ENCODE data around the gene C5orf52. TPM values are rescaled to one million over a fixed set of nuclear protein-coding genes. Genes with fewer than 3 reads are reported as not detected.

Gene C5orf52
- polyA plus RNA-seq, 4 donors = 0.22 to 1.2 TPM; not detected in 2

DNA sequence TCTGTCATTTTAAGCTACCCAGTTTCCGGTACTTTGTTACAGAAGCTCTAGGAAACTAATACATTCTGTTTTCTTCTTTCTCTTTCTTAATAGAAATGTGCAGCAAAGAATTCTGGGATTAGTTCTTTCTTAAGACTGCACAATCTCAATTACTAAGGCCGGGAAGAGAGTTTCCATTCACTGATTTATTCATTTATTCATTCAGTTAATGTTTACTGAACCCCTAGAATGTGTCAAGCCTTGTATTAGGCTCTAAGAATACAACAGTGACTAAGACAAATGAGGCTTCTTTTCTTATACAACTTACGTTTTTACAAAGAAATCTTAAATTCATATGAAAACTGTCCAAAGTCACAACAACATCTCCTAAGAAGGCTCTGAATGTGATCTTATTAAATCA lies 32.4 kb downstream of the C5orf52 start:
- Histone ChIP-seq H3K4me1 (ENCODE audit: control insufficient read depth in 3 of 3, insufficient read depth in 2 of 3, low read depth in 1 of 3, low read length in 2 of 3) (no peaks in the 10 kb centered on the region), H3K36me3 (ENCODE audit: control insufficient read depth in 3 of 3, insufficient read depth in 2 of 3, low read depth in 1 of 3, low read length in 3 of 3) (no peaks in the 10 kb centered on the region), H3K9me3 (ENCODE audit: control insufficient read depth in 2 of 2, insufficient read depth in 1 of 2, low read depth in 1 of 2, low read length in 1 of 2) (peaks cover 0 to 20% of the 10 kb centered on the region in 2 donors), H3K27ac (ENCODE audit: low read depth in 1 of 3, low read length in 2 of 3) (no peak overlapping the region), H3K4me3 (ENCODE audit: low read depth in 1 of 3, low read length in 3 of 3) (no peak overlapping the region), H3K27me3 (ENCODE audit: control insufficient read depth in 3 of 3, insufficient read depth in 3 of 3, low read length in 3 of 3) (no peaks in the 10 kb centered on the region)
- WGBS, 3 donors = 77 to 91% (median 83%) methylated on average over 3 of the region's 3 CpGs
- DNase-seq (no peak), FAIRE-seq (no peak)

DNA sequence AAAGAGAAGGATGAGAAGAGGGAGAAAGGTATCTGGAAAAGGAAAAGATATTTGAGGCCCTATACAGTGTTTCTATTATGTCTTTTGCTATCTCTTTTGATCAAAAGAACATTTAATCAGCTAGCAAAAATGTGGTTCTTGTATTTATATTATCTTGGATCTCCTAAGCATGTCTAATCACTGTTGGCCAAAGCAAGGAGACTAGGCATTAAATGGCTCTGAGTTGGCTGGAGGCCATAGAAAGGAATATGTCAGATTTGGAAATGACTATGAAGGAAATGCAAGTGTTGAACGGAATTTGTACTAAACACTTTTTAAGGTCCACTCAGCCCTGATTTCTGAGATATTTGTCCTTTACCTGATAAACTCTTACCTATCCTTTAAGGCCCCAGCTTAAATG lies 37.5 kb downstream of the C5orf52 start:
- H3K9me3 ChIP-seq (ENCODE audit: control insufficient read depth in 2 of 2, insufficient read depth in 1 of 2, low read depth in 1 of 2, low read length in 1 of 2) = no peaks in the 10 kb centered on the region
- FAIRE-seq (no peak), DNase-seq (no peak)
- no peaks in the 10 kb centered on the region for H3K4me1 ChIP-seq (ENCODE audit: control insufficient read depth in 3 of 3, insufficient read depth in 2 of 3, low read depth in 1 of 3, low read length in 2 of 3)
- no peaks in the 10 kb centered on the region for H3K36me3 ChIP-seq (ENCODE audit: control insufficient read depth in 3 of 3, insufficient read depth in 2 of 3, low read depth in 1 of 3, low read length in 3 of 3)
- WGBS, 3 donors = 65 to 75% (median 72%) methylated on average over 1 of the region's 1 CpG
- no peak overlapping the region for H3K4me3 ChIP-seq (ENCODE audit: low read depth in 1 of 3, low read length in 3 of 3)
- H3K27ac ChIP-seq (ENCODE audit: low read depth in 1 of 3, low read length in 2 of 3) = no peak overlapping the region
- H3K27me3 ChIP-seq (ENCODE audit: control insufficient read depth in 3 of 3, insufficient read depth in 3 of 3, low read length in 3 of 3) = no peaks in the 10 kb centered on the region

DNA sequence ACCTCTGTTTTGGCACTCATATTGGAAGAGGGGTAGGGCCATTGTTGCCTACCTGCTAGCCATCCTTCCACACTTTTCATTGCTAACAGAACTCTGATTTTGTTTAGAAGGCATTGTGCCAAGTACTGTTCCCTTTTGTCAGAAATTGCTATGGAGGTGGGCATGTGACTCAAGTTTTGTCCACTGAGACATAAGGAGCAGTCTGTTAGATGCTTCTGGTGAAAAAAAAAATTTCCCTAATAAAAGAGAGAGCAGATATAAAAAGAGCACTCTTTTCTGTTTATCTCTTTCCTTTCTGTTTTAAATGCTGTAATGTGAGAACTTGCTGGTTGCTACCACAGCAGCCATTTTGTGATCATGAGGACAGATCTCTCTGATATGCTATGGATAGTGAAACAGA lies 38.0 kb downstream of the C5orf52 start:
- Histone ChIP-seq H3K36me3 (ENCODE audit: control insufficient read depth in 3 of 3, insufficient read depth in 2 of 3, low read depth in 1 of 3, low read length in 3 of 3) (no peaks in the 10 kb centered on the region), H3K27me3 (ENCODE audit: control insufficient read depth in 3 of 3, insufficient read depth in 3 of 3, low read length in 3 of 3) (no peaks in the 10 kb centered on the region), H3K4me3 (ENCODE audit: low read depth in 1 of 3, low read length in 3 of 3) (no peak overlapping the region), H3K4me1 (ENCODE audit: control insufficient read depth in 3 of 3, insufficient read depth in 2 of 3, low read depth in 1 of 3, low read length in 2 of 3) (no peaks in the 10 kb centered on the region), H3K27ac (ENCODE audit: low read depth in 1 of 3, low read length in 2 of 3) (no peak overlapping the region), H3K9me3 (ENCODE audit: control insufficient read depth in 2 of 2, insufficient read depth in 1 of 2, low read depth in 1 of 2, low read length in 1 of 2) (no peaks in the 10 kb centered on the region)
- FAIRE-seq (no peak), DNase-seq (no peak)

DNA sequence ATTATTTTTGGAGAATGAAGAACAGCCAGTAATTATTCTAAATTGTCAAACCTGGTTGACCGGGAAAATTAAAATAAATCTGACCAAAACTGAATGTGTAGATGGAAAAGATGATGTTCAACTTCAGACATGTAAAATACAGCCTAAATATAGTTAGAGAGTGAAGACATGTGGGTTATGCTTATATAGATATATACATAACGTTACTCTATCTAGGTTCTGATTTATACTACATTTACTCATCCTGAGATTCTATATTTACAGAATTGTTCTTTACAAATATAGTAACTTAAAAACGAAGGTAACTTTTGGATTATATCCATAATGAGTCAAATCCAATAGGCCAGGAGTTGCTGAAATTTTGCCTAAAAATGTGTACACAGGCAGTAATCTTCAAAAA lies 39.1 kb downstream of the C5orf52 start:
- FAIRE-seq = no peak
- Histone ChIP-seq H3K27me3 (ENCODE audit: control insufficient read depth in 3 of 3, insufficient read depth in 3 of 3, low read length in 3 of 3) (no peaks in the 10 kb centered on the region), H3K27ac (ENCODE audit: low read depth in 1 of 3, low read length in 2 of 3) (no peak overlapping the region), H3K4me1 (ENCODE audit: control insufficient read depth in 3 of 3, insufficient read depth in 2 of 3, low read depth in 1 of 3, low read length in 2 of 3) (no peaks in the 10 kb centered on the region), H3K36me3 (ENCODE audit: control insufficient read depth in 3 of 3, insufficient read depth in 2 of 3, low read depth in 1 of 3, low read length in 3 of 3) (no peaks in the 10 kb centered on the region), H3K9me3 (ENCODE audit: control insufficient read depth in 2 of 2, insufficient read depth in 1 of 2, low read depth in 1 of 2, low read length in 1 of 2) (no peaks in the 10 kb centered on the region), H3K4me3 (ENCODE audit: low read depth in 1 of 3, low read length in 3 of 3) (no peak overlapping the region)
- DNase-seq = no peak
- 72 to 83% (median 74%) methylated on average over 3 of the region's 3 CpGs for WGBS, 3 donors

DNA sequence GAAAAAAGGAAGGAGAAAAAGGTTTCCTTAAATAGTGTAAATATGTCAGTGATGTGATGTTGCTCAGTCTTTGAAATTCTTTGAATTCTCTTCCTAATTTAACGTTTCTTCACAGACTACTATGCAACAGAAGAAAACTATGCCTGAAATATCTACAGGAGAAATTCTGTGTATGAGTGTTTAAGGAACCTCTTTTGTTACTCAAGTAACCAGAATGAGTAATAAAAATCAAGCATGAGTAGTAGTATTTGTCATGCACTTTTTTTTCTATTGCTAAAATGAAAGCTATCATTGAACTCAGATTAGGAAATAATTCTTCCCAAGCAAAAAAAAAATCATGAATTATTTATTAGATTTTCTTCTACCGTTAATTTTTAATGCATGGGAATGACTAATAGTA lies 39.5 kb downstream of the C5orf52 start:
- no peaks in the 10 kb centered on the region for H3K4me1 ChIP-seq (ENCODE audit: control insufficient read depth in 3 of 3, insufficient read depth in 2 of 3, low read depth in 1 of 3, low read length in 2 of 3)
- no peak overlapping the region for H3K27ac ChIP-seq (ENCODE audit: low read depth in 1 of 3, low read length in 2 of 3)
- WGBS, 3 donors = 60 to 68% (median 66%) methylated on average over 2 of the region's 2 CpGs
- H3K27me3 ChIP-seq (ENCODE audit: control insufficient read depth in 3 of 3, insufficient read depth in 3 of 3, low read length in 3 of 3) = no peaks in the 10 kb centered on the region
- DNase-seq (no peak), FAIRE-seq (no peak)
- no peaks in the 10 kb centered on the region for H3K36me3 ChIP-seq (ENCODE audit: control insufficient read depth in 3 of 3, insufficient read depth in 2 of 3, low read depth in 1 of 3, low read length in 3 of 3)
- no peaks in the 10 kb centered on the region for H3K9me3 ChIP-seq (ENCODE audit: control insufficient read depth in 2 of 2, insufficient read depth in 1 of 2, low read depth in 1 of 2, low read length in 1 of 2)
- no peak overlapping the region for H3K4me3 ChIP-seq (ENCODE audit: low read depth in 1 of 3, low read length in 3 of 3)

DNA sequence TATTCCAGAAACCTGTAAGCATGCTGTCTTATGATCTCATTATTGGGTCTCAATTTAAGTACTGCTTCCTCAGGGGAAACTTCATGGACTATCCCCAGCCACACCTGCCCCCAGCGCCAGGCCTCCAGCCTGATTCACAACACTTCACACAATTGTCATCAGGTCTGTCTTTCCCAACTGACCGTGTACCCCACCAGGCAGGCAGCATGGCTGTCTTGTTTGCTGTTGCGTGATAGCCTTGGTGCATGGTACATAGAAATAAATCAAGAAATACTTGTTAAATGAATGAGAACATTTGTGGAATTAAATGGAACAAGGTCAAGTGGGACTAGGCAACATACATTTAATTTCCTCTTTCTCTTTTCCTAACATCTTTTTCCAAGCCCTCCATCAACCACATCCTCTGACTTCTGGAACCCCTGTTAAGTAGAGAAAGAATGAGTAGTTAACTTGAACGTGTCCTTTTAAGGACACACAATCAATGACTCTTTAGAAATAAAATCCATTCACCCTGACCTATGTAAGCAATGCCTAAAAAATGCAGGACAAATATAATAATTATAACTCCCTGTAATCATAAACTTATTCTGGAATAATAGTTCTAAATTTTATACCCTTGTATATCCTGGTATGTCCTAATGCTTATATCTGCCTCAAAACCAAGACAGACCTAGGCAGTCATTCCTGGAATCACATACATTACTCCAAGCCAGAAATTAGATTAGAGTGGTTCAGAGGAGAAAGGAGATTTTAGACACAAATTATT lies 42.7 kb downstream of the C5orf52 start:
- no peaks in the 10 kb centered on the region for H3K9me3 ChIP-seq (ENCODE audit: control insufficient read depth in 2 of 2, insufficient read depth in 1 of 2, low read depth in 1 of 2, low read length in 1 of 2)
- H3K4me3 ChIP-seq (ENCODE audit: low read depth in 1 of 3, low read length in 3 of 3) = no peak overlapping the region
- 81 to 86% (median 85%) methylated on average over 4 of the region's 4 CpGs for WGBS, 3 donors
- H3K27ac ChIP-seq (ENCODE audit: low read depth in 1 of 3, low read length in 2 of 3) = no peak overlapping the region
- H3K4me1 ChIP-seq (ENCODE audit: control insufficient read depth in 3 of 3, insufficient read depth in 2 of 3, low read depth in 1 of 3, low read length in 2 of 3) = peaks cover 0 to 4% (median 0%) of the 10 kb centered on the region in 3 donors
- no peak for FAIRE-seq
- no peaks in the 10 kb centered on the region for H3K27me3 ChIP-seq (ENCODE audit: control insufficient read depth in 3 of 3, insufficient read depth in 3 of 3, low read length in 3 of 3)
- no peaks in the 10 kb centered on the region for H3K36me3 ChIP-seq (ENCODE audit: control insufficient read depth in 3 of 3, insufficient read depth in 2 of 3, low read depth in 1 of 3, low read length in 3 of 3)
- DNase-seq = no peak

DNA sequence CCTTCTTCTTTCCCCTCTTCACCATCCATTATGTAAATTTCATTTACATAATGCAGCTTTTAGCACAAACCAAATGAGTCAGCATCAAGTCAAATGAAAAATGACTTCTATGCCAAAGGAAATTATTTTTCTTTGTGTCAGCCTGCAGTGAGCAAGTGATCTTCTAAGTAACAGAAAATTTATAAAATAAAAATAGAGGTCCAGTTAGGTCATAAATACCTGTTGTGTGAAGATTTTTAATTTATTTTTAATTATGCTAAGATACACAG lies 43.2 kb downstream of the C5orf52 start:
- Histone ChIP-seq H3K4me3 (ENCODE audit: low read depth in 1 of 3, low read length in 3 of 3) (no peak overlapping the region), H3K4me1 (ENCODE audit: control insufficient read depth in 3 of 3, insufficient read depth in 2 of 3, low read depth in 1 of 3, low read length in 2 of 3) (peaks cover 0 to 4% (median 0%) of the 10 kb centered on the region in 3 donors), H3K27me3 (ENCODE audit: control insufficient read depth in 3 of 3, insufficient read depth in 3 of 3, low read length in 3 of 3) (no peaks in the 10 kb centered on the region), H3K9me3 (ENCODE audit: control insufficient read depth in 2 of 2, insufficient read depth in 1 of 2, low read depth in 1 of 2, low read length in 1 of 2) (no peaks in the 10 kb centered on the region), H3K36me3 (ENCODE audit: control insufficient read depth in 3 of 3, insufficient read depth in 2 of 3, low read depth in 1 of 3, low read length in 3 of 3) (no peaks in the 10 kb centered on the region), H3K27ac (ENCODE audit: low read depth in 1 of 3, low read length in 2 of 3) (no peak overlapping the region)
- DNase-seq = no peak
- no peak for FAIRE-seq

DNA sequence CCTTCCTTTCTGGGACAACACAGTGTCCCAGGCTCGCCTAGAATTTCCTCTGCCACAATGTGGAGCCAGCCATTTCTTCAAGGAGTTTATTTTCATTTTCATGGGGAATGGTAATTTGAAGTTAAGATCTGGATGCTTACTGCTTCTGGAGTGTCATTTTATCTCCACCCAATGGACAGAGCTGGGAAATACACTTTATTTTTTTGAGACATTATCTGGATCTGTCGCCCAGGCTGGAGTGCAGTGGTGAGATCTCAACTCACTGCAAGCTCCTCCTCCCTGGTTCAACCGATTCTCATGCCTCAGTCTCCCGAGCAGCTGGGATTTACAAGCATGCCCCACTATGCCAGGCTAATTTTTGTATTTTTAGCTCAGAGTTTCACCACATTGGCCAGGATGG lies 47.2 kb downstream of the C5orf52 start:
- DNase-seq (peak; percentile 63 to 76), FAIRE-seq (no peak)
- H3K4me3 ChIP-seq (ENCODE audit: low read depth in 1 of 3, low read length in 3 of 3) = no peak overlapping the region
- peaks cover 0 to 4% of the 10 kb centered on the region in 2 donors for H3K9me3 ChIP-seq (ENCODE audit: control insufficient read depth in 2 of 2, insufficient read depth in 1 of 2, low read depth in 1 of 2, low read length in 1 of 2)
- peaks cover 0 to 4% (median 0%) of the 10 kb centered on the region in 3 donors for H3K4me1 ChIP-seq (ENCODE audit: control insufficient read depth in 3 of 3, insufficient read depth in 2 of 3, low read depth in 1 of 3, low read length in 2 of 3)
- H3K27ac ChIP-seq (ENCODE audit: low read depth in 1 of 3, low read length in 2 of 3) = no peak overlapping the region
- H3K36me3 ChIP-seq (ENCODE audit: control insufficient read depth in 3 of 3, insufficient read depth in 2 of 3, low read depth in 1 of 3, low read length in 3 of 3) = no peaks in the 10 kb centered on the region
- WGBS, 3 donors = 1 to 6% (median 2%) methylated on average over 4 of the region's 4 CpGs
- H3K27me3 ChIP-seq (ENCODE audit: control insufficient read depth in 3 of 3, insufficient read depth in 3 of 3, low read length in 3 of 3) = no peaks in the 10 kb centered on the region

DNA sequence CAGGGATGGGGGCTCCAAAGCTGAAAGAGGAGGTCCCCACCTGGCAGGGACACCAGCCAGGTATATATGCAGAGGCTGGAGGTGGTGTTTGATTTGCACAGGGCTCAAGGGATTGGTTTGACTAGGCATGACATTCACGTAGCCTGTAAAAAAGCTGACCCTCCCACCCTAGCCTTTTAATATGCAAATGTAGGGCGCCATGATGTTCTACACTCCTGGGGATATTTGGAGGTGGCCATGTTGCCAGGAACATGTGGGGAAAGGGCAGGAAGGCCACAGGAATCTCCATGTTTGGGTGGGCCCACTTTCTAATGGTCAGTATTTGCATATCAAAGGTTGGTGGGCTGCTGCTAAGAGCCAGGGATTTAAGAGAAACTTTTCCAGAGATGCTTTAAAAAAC lies 47.9 kb downstream of the C5orf52 start:
- Histone ChIP-seq H3K4me3 (ENCODE audit: low read depth in 1 of 3, low read length in 3 of 3) (no peak overlapping the region), H3K36me3 (ENCODE audit: control insufficient read depth in 3 of 3, insufficient read depth in 2 of 3, low read depth in 1 of 3, low read length in 3 of 3) (no peaks in the 10 kb centered on the region), H3K4me1 (ENCODE audit: control insufficient read depth in 3 of 3, insufficient read depth in 2 of 3, low read depth in 1 of 3, low read length in 2 of 3) (peaks cover 0 to 4% (median 0%) of the 10 kb centered on the region in 3 donors), H3K27me3 (ENCODE audit: control insufficient read depth in 3 of 3, insufficient read depth in 3 of 3, low read length in 3 of 3) (no peaks in the 10 kb centered on the region), H3K27ac (ENCODE audit: low read depth in 1 of 3, low read length in 2 of 3) (no peak overlapping the region), H3K9me3 (ENCODE audit: control insufficient read depth in 2 of 2, insufficient read depth in 1 of 2, low read depth in 1 of 2, low read length in 1 of 2) (peaks cover 0 to 4% of the 10 kb centered on the region in 2 donors)
- no peak for DNase-seq
- 94 to 95% (median 94%) methylated on average over 2 of the region's 2 CpGs for WGBS, 3 donors
- no peak for FAIRE-seq

All from small intestine (tissue), 7 donors.